CD4-positive, alpha-beta T cell treated with Interleukin-15 for 1 hour (primary cell): ENCODE data around the gene CLIP4.
A peak's percentile ranks its signal among the peaks of the same experiment; 100 is the strongest.
"Not testable (repeated sequence)": the region's sequence is repeated elsewhere in the genome, so short reads cannot be mapped to it uniquely, and the experiment has no call there.

Source experiments
- DNase-seq: peaks from one replicate; pipeline ENCODE4 v3.0.0-alpha.2; 2020

Gene CLIP4

DNA sequence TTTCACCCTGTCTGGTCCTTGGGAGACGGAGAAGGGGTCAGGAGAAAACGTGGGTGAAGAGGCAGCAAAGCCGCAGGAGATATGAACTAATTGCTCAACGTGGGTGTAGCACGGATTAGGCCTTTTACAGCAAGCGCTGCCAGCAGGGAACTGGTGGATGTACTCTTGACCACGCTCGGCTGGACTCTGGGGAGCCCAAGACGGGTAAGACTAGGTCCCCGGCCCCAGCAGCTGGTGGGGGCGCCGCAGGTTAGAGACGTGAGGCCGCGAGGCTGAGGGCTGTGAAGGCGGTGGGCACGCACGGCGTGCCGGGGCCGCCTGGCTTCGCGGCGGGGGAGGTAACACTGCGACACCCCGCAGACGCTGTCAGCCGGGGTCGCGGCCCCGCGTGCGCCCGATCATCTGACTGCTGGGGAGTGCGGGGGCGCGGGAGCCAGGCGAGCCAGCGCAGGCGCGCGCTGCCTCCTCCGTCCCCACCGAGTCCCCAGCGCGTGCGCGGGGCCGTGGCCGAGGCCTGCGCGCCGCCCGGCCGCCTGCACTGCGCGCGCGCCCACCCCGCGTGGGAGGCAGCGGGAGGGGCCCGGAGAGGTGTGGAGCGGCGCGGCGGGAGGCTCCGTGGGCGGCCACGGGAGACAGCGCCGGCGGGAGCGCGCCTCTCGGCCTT, at the start of gene CLIP4:
CLIP4 (plus strand) TSS at position 470 of the 664 bp plus-strand sequence. CDS start 5,974 bp downstream, outside the sequence.
- DNase-seq, result peak; percentile 78

DNA sequence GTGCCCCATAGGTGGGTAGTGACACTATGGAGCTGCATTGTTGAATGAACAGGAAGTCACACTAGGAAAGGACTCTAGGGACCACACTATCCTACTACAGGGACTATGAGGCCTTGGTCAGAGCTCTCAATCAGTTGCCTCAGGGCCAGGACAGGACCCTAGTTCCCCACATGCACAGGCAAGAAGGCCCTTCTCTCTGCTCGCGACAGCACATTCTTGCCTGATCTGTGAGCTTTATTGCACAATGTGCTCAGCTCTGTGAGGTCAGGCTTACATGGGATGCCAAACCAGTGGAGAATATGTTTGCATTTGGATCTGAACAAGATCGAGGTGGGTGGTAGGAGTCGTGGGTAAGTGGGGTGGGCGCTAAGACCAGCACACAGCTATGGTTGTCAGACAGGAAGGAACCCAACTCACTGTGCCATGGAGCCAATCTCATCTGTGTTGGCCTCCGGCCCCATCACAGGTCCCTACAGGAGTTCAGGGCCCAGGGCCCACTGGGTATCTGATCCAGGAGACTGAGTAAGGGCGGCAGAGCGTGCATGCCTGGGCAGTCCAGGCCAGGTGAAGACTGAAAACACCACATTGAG, 48.8 kb upstream of the CLIP4 start:
- no peak for DNase-seq

DNA sequence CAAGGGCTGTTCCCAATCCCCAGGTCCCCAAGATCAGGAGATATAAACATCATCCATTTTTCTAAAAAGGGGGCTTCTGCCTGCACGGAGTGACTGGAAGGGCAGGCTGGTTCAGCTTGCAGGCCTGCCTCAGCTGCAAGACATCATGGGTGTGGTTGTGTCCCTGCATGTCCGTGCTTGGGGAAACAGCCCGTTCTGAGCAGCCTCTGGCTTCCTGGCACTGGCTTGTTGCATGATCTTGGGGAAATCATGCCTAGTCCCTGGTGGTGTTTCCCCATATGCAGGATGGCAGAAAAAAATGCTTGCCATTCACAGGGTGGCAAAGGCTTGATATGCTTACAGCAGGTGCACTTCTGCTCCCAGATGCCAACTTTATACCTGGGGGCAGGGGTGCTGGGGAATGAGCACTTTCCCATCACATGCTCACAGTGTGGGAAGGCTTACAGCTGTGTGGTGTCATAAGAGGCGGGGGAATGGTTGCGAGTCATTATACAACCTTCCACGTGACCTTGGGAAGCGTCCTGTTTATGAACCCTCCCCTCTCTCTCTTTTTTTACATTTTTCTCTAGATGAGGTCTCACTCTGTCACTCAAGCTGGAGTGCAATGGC, 48.1 kb upstream of the CLIP4 start:
- no peak for DNase-seq

DNA sequence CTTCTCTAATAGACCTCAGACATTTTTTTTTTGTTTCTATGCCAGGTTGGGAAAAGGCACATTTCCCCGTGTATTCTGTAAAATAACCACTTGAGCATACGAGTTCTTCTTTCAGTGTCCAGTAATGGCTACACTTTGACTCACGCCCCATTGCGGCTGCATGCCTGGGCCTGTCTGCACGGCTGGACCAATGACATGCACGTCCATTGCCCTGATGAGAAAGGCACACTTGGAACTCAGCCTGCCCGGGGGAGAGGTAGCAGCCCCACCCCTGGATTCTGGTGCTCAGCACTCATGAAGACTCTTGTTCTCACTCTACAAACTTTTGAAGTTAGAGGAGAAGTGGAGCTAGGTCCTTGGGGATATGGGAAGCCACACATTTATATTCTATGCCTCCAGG, 46.7 kb upstream of the CLIP4 start:
- DNase-seq, result no peak

- no peak for DNase-seq
These were observed 44.7 kb upstream of the CLIP4 start for GRCh38 chr2:29070526-29070925.

DNA sequence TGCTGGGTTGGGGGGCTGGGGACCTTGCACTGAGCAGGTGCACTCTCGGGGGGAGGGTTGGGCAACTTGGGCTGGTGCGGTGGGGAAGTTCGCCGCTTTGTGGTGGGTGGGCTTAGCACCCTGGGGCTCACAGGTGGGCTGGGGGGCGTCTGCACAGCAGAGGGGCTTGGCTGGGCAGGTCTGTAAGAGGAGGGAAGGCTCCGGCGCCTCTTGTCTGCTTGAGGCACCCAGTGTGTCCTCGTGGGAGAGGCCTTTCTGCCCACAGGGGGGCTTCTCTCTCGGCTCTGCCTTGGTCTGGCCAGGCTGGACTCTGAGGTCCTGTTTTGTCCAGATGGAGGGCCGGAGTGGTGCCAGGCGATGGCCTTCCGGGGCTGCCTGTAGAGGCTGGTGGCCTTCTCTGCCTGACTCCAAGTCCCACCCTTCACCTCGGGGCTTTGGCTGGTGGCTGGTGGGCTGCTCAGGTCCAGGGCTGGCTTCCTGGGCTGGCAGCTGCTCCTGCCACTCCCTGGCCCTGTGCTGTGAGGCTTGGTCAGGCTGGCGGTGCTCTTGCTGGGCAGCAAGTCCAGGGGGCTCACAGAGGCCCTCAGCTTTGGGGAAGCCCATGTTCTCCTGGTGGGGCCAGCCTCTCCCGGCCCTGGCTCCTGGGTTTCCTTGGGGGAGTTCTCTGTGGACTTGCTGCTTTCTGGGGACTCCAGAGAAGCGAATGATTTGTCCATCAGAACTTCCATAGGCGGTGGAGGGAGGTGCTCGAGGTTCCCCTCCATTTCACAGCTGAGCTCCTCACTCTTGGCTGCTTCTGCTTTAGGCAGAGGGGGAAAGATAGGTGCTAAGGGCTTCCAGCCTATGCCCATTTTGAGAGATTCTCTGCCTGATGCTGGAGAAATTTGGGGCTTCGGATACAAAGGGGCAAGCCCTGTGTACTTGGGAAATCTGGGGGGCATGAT, 43.9 kb upstream of the CLIP4 start:
- no peak for DNase-seq

DNA sequence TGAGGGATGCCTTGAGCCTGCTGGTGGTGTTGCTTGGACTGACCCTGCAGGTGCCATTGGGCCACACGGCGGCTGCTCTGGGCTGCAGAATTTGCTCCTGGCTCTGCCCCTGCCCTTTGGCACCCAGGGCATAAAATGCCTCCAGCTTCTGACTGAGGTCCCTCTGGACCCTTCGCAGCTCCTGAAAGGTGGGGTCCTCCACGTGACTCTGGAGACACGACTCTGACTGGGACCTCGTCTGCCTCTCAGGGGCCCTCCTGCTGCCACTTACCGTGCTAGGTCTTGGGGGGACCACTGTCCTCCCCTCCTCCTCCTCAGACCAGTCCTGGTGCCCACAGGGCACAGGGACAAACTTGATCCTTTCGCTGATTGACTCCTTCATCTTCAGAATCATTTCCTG, 43.0 kb upstream of the CLIP4 start:
- DNase-seq, result no peak

- no peak for DNase-seq
These were observed 42.1 kb upstream of the CLIP4 start for GRCh38 chr2:29072971-29073725.

- DNase-seq, result no peak
These were observed 41.3 kb upstream of the CLIP4 start for GRCh38 chr2:29073933-29074332.

GRCh38 chr2:29074411-29074810, 40.8 kb upstream of the CLIP4 start, which contains the start of gene PCARE:
Gene PCARE, minus strand, starts transcription at chr2:29074523. Its CDS starts 262 bp downstream, at chr2:29074261.
- no peak for DNase-seq

DNA sequence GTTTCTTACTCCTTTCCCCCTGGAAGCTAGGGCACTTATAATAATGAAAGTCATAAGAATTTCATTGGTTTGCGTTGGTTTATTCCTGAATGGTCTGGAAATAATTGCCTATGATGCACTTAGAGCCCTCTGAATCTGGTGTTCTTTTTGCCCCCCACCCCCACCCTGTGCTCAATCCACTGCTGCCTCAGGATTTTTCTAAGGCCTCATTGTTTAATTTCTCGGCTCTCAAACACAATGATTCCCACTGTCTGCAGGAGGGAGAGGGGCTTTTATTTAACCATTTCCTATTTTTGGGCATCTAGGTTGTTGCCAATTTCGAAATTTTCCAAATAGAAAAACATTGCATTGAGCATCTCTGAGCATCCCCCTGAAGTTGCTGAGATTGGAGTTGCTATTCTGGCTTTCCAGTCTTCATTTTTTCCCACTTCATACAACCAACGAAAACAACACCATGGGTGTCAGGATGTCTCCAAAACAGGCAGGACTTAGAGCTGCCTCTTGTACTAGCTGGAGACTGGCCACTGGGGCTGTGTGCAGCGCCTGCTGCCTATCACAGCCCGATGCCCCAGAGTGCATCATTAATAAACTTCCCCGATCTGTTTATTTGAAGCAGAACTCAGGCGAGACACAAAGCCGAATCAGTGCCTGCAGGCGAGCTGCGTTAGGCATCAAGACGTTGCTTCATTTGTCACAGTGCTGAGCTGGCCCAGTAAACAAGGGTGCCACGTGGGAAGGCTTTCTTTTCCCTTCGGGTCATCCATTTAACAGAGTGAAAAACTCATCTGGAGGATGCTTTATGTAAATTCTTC, 39.1 kb upstream of the CLIP4 start:
- no peak for DNase-seq

DNA sequence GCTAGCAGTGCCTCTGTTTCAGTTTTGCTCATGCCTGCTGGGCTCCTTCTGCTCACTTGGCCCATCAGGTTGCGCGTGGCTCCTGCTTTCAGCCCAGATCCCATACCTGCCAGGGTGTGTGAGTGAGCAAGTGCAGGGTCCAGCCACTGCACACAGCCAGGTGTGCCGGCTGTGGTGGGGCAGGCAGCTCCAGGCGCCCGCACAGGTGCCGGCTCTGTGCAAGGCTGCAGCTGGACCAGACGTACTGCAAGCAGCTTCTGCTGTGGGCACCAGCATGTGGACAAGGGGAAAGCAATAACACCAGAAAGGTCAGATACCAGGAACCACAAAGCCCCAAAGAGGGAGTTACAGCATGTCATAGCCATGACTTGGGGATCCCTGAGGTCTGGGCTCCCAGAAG, 35.3 kb upstream of the CLIP4 start:
- DNase-seq, result no peak

DNA sequence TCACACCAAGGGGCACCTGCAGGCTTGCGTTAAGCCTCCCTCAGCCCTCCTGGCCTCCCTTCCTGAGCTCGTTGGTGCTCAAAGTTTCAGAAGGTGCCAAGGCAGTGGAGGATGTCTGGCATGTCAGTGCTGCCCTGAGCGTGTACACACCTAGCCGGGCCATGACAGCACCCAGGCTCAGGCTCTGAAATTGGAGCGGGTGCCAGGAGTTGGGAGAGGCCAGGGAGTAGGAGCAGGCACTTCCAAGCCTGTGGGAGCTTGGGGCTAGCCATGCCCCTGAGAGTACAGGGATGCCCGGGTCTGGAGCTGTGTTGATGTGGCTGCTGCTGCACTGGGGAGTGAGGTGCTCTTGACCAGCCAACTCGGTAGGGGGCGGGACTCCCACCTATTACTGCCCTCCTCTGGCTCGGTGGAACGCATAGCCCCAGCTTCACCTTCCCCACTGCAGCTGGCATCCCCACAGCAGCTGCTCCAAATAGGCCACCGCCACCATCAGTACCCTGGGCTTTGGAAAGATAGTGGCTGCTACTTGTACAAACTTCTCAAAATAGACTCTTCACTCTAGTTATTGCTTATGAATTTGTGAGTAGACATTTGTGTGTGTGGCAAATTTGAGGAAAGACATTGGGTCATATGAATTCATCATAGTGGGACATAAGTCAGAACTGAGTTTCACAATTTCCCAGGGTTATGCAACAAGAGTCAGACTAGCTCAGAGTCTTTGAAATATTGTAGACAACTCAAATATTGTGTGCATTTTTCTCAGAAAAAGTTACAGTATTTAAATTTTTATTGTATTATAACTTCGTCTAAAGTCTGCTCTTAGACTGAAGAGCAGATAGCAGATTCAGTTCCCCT, 34.1 kb upstream of the CLIP4 start:
- no peak for DNase-seq

GRCh38 chr2:29082804-29083495, 32.3 kb upstream of the CLIP4 start:
- DNase-seq, result no peak

DNA sequence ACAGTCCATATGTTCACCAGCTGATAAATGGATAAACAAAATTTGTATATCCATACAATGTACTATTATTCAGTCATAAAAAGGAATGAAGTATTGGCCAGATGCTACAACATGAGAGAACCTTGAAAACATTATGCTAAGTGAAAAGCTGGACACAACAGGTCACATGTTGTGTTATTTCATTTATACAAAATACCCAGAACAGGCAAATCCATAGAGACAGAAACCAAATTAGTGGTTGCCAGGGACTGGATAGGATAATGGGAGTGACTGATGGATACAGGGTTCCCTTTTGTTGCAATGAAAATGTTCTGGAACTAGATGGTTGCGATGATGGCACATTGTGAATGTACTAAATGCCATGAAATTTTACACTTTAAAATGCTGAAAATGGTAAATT, 30.7 kb upstream of the CLIP4 start:
- no peak for DNase-seq

DNA sequence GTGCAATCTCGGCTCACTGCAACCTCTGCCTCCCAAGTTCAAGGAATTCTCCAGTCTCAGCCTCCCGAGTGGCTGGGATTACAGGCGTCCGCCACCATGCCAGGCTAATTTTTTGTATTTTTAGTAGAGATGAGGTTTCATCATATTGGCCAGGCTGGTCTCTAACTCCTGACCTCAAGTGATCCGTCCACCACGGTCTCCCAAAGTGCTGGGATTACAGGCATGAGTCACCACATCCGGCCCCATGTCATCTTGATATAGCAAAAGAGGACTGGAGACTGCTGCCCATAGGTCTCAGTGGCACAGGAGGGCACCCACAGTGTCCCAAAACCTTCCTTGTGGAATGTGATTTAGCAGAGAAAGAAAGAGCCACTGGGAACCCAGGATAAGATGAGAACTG, 24.9 kb upstream of the CLIP4 start:
- not testable (repeated sequence) for DNase-seq

DNA sequence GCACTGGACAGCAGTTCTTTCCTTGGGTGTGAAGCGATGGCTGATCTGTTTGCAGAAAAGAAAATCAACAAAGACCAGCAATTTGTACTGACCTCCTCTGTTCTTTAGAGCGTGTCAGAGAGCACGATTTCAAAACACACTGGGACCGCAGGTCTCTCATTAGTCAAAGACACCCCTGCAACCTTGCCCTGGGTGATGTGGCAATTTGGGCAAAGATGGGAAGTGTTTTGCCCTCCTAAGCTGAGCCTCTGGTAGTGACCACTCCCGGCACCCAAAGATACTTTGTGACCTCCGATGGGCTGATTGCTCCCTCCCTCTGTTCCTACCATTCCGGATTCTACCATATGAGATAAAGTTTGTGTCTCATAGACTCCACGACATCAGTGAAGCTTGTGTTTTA, 18.2 kb upstream of the CLIP4 start:
- no peak for DNase-seq

- no peak for DNase-seq
These were observed 17.6 kb upstream of the CLIP4 start for GRCh38 chr2:29097569-29097968.

DNA sequence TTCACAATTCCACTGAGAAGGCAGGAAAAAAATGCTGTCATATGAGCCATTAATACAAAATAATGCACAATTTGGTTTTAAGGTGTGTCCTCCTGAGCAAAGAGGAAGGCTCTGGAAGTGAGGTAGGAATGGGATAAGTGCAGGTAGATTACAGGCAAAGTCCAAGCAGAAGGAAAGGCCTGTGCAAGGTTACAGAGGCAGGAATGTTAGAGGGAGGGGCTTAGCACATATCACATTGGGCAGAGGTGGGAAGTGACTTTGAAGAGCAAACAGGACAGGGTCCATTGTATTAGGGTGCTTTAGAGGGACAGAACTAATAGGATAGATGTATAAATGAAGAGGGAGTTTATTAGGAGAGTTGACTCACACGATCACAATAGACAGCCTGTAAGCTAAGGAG, 14.7 kb upstream of the CLIP4 start:
- no peak for DNase-seq

DNA sequence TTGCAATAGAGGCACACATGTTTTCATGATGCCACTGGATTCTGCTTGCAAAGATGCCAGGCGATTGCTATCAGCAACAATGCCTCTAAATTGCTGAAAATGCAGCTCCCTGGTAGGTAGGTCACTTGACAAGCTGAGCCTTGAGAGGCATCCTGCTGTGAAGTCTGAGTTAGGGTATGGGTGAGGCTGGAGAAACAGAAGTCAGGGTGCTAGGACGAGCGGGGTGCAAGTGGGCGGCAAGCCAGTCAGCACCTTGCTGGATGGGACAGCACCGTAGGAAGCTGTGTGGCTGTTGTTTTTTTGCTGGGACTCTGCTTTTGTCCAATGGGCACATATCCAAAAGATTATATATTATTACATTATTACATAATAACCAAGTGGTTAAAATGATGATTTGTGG, 10.5 kb upstream of the CLIP4 start:
- DNase-seq, result no peak
